Astrocyte (in vitro differentiated cells and primary cell): ENCODE measurements around the gene CLCN6. TPM values are rescaled to one million over a fixed set of nuclear protein-coding genes. Genes with fewer than 3 reads are reported as not detected.

ENCODE experiments used
- DNase-seq: peaks from one replicate; pipeline ENCODE4 v3.0.0-alpha.2; 2010; ENCODE audit warnings: low read depth
- FAIRE-seq: peaks from 2 replicates; lab custom pipeline; 2011; peaks lifted over from hg19 to GRCh38; lab: Jason Lieb, UNC
- H2AFZ ChIP-seq: 2 replicates; pipeline ENCODE4 v1.6.0; 2012; ENCODE audit warnings: low read depth, low read length, inconsistent platforms
- H3K27ac ChIP-seq: 2 replicates; pipeline ENCODE4 v1.5.1; 2011; ENCODE audit warnings: low read depth, low read length, inconsistent platforms
- H3K27me3 ChIP-seq: 2 replicates; pipeline ENCODE4 v1.6.0; 2011; ENCODE audit warnings: low read length, inconsistent platforms; ENCODE audit not compliant: insufficient read depth
- H3K36me3 ChIP-seq: 2 replicates; pipeline ENCODE4 v1.5.1; 2011; ENCODE audit warnings: low read length, inconsistent platforms; ENCODE audit not compliant: insufficient read depth
- H3K4me1 ChIP-seq: 2 replicates; pipeline ENCODE4 v1.5.1; 2011; ENCODE audit warnings: low read length, inconsistent platforms; ENCODE audit not compliant: insufficient read depth
- H3K4me2 ChIP-seq: 2 replicates; pipeline ENCODE4 v1.6.0; 2012; ENCODE audit warnings: low read length, inconsistent platforms
- H3K4me3 ChIP-seq: 2 replicates; pipeline ENCODE4 v1.5.1; 2011; ENCODE audit warnings: low read depth, mild to moderate bottlenecking, low read length, inconsistent platforms; ENCODE audit not compliant: insufficient read depth
- H3K79me2 ChIP-seq: 2 replicates; pipeline ENCODE4 v1.6.0; 2012; ENCODE audit warnings: mild to moderate bottlenecking, low read length, inconsistent platforms; ENCODE audit not compliant: insufficient read depth
- H3K9ac ChIP-seq: 2 replicates; pipeline ENCODE4 v1.6.0; 2012; ENCODE audit warnings: mild to moderate bottlenecking, low read length, inconsistent platforms
- H3K9me3 ChIP-seq: 2 replicates; pipeline ENCODE4 v1.5.1; 2012; ENCODE audit warnings: low read depth, mild to moderate bottlenecking, low read length, inconsistent platforms; ENCODE audit not compliant: insufficient read depth
- H4K20me1 ChIP-seq: 2 replicates; pipeline ENCODE4 v1.6.0; 2012; ENCODE audit warnings: low read length, inconsistent platforms; ENCODE audit not compliant: insufficient read depth
- H3K27ac Mint-ChIP-seq: one replicate; pipeline ENCODE4 v1.8.0; 2021; ENCODE audit warnings: mild to moderate bottlenecking, mixed read lengths; ENCODE audit not compliant: unreplicated experiment
- H3K27me3 Mint-ChIP-seq: one replicate; pipeline ENCODE4 v1.8.0; 2021; ENCODE audit warnings: low read depth, mixed read lengths; ENCODE audit not compliant: unreplicated experiment
- H3K36me3 Mint-ChIP-seq: one replicate; pipeline ENCODE4 v1.8.0; 2021; ENCODE audit warnings: low read depth, mixed read lengths; ENCODE audit not compliant: unreplicated experiment
- H3K4me1 Mint-ChIP-seq: one replicate; pipeline ENCODE4 v1.8.0; 2021; ENCODE audit warnings: low read depth, mixed read lengths; ENCODE audit not compliant: unreplicated experiment
- H3K4me3 Mint-ChIP-seq: one replicate; pipeline ENCODE4 v1.8.0; 2021; ENCODE audit warnings: mild to moderate bottlenecking, moderate library complexity, mixed read lengths; ENCODE audit not compliant: unreplicated experiment
- H3K9me3 Mint-ChIP-seq: one replicate; pipeline ENCODE4 v1.8.0; 2021; ENCODE audit warnings: mild to moderate bottlenecking, mixed read lengths; ENCODE audit not compliant: unreplicated experiment
- CTCF ChIP-seq: IDR thresholded peaks from 2 replicates; pipeline ENCODE4 v1.5.1; 2011; ENCODE audit warnings: low read depth, mild to moderate bottlenecking, inconsistent platforms, low read length, moderate library complexity; ENCODE audit not compliant: insufficient read depth
- EZH2 ChIP-seq: IDR thresholded peaks from 2 replicates; pipeline ENCODE4 v1.6.1; 2012; ENCODE audit warnings: mild to moderate bottlenecking, low read length, inconsistent platforms; ENCODE audit not compliant: insufficient read depth
- total RNA-seq: library from RNA; stranded (reverse); gene quantifications from 2 replicates; pipeline ENCODE4 v1.2.1, GENCODE V29; 2021

Gene CLCN6
- total RNA-seq, 1 donor from 2014 or later, result 22.4 TPM

DNA sequence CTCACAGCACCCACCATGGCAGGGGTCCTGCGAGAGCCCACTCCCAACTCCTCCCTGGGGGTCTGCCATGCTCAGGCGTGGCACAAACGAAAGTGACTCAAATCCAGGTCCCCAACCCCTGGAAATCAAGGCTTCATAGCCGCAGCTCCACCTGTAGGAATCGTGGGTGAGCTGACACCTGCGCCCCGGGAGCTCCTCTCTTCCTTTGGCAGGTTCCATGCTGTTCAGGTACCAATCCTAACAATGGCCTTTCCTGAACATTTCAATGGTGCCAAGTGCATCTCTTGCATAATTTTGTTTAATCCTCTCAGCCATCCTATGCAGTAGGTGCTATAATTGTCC, 81.6 kb downstream of the CLCN6 start:
- Histone ChIP-seq H3K27me3 (peaks cover 8% of the 10 kb centered on the region), H3K9me3 (no peaks in the 10 kb centered on the region), H3K36me3 (no peaks in the 10 kb centered on the region), H3K9ac (no peak overlapping the region), H3K4me1 (no peaks in the 10 kb centered on the region), H3K4me2 (no peak overlapping the region), H3K27ac (no peak overlapping the region), H2AFZ (no peak overlapping the region), H3K79me2 (no peaks in the 10 kb centered on the region), H3K4me3 (no peak overlapping the region), H4K20me1 (no peaks in the 10 kb centered on the region)
- Mint-ChIP-seq H3K4me1 (peaks cover 5% of the 10 kb centered on the region), H3K4me3 (no peak overlapping the region), H3K27ac (no peak overlapping the region), H3K36me3 (no peaks in the 10 kb centered on the region), H3K27me3 (peaks cover 22% of the 10 kb centered on the region), H3K9me3 (no peaks in the 10 kb centered on the region)
- no peak for TF ChIP-seq EZH2
- TF ChIP-seq CTCF, result no peak
- FAIRE-seq (no peak), DNase-seq (no peak)

- H3K79me2 ChIP-seq, result no peaks in the 10 kb centered on the region
- no peaks in the 10 kb centered on the region for H4K20me1 ChIP-seq
- Mint-ChIP-seq H3K36me3 (no peaks in the 10 kb centered on the region), H3K4me3 (no peak overlapping the region), H3K9me3 (no peaks in the 10 kb centered on the region), H3K27ac (no peak overlapping the region), H3K4me1 (peaks cover 1% of the 10 kb centered on the region), H3K27me3 (peaks cover 22% of the 10 kb centered on the region)
- no peak overlapping the region for H3K4me2 ChIP-seq
- peaks cover 9% of the 10 kb centered on the region for H3K27me3 ChIP-seq
- H3K4me3 ChIP-seq, result no peak overlapping the region
- FAIRE-seq, result no peak
- no peaks in the 10 kb centered on the region for H3K4me1 ChIP-seq
- no peak overlapping the region for H3K9ac ChIP-seq
- H3K9me3 ChIP-seq, result no peaks in the 10 kb centered on the region
- H3K27ac ChIP-seq, result no peak overlapping the region
- TF ChIP-seq CTCF (no peak), EZH2 (no peak)
- H3K36me3 ChIP-seq, result no peaks in the 10 kb centered on the region
- DNase-seq, result no peak
- no peak overlapping the region for H2AFZ ChIP-seq
Measured at GRCh38 chr1:11888206-11888876, 82.3 kb downstream of the CLCN6 start.

DNA sequence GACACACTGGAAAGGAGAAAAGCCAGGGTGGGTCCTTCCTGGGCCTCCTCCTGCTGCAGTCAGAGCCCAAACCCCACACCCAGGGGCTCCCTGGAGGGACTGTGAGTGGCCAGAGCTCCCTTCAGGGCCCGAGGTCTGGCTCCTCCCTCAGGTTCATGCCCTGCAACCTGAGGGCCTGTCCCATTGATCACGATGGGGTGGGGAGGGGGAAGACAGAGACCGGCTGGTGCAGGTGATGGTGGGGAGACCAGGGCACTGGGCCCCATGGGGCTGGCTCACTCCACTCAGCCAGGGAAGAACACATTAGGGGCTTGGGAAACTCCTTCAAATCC, 82.9 kb downstream of the CLCN6 start:
- Histone ChIP-seq H3K27ac (no peak overlapping the region), H3K79me2 (no peaks in the 10 kb centered on the region), H3K9ac (no peak overlapping the region), H3K4me2 (no peak overlapping the region), H3K4me3 (no peak overlapping the region), H3K36me3 (no peaks in the 10 kb centered on the region), H4K20me1 (no peaks in the 10 kb centered on the region), H3K27me3 (peaks cover 9% of the 10 kb centered on the region), H2AFZ (no peak overlapping the region), H3K4me1 (no peaks in the 10 kb centered on the region), H3K9me3 (no peaks in the 10 kb centered on the region)
- no peak overlapping the region for H3K27ac Mint-ChIP-seq
- H3K27me3 Mint-ChIP-seq, result peaks cover 25% of the 10 kb centered on the region
- no peak overlapping the region for H3K4me3 Mint-ChIP-seq
- no peak for TF ChIP-seq EZH2
- TF ChIP-seq CTCF, result no peak
- H3K36me3 Mint-ChIP-seq, result no peaks in the 10 kb centered on the region
- no peak for DNase-seq
- H3K9me3 Mint-ChIP-seq, result no peaks in the 10 kb centered on the region
- no peak for FAIRE-seq
- peaks cover 1% of the 10 kb centered on the region for H3K4me1 Mint-ChIP-seq
